Measurements from ENCODE around the gene IRAK2. TPM values are rescaled to one million over a fixed set of nuclear protein-coding genes. Genes with fewer than 3 reads are reported as not detected.

Gene IRAK2
- total and polyA plus RNA-seq, 2 experiments from 2014 or later = 2.5 to 3.7 TPM

GRCh38 chr3:10142707-10143560 lies 21.8 kb upstream of the IRAK2 start:
- Histone ChIP-seq H3K4me3 (peak overlapping the region; percentile 70), H2AFZ (no peak overlapping the region), H3K4me2 (peak overlapping the region; percentile 92), H3K27ac (no peak overlapping the region), H3K9me3 (ENCODE audit: low read depth) (no peaks in the 10 kb centered on the region), H3K79me2 (peaks cover 60% of the 10 kb centered on the region), H3K4me1 (ENCODE audit: insufficient read depth) (peaks cover 18% of the 10 kb centered on the region), H3K9me2 (replicated peaks; ENCODE audit: insufficient read depth) (no peaks in the 10 kb centered on the region), H3K27me3 (no peaks in the 10 kb centered on the region), H3K36me3 (replicated peaks; ENCODE audit: insufficient read depth, low read depth) (no peaks in the 10 kb centered on the region), H4K20me1 (ENCODE audit: insufficient read depth, poor library complexity, severe bottlenecking) (peaks cover 32% of the 10 kb centered on the region)
- TF ChIP-seq CTCF (IDR thresholded peaks at IDR 0.05; ENCODE audit: poor library complexity) = no peak
- no peak for TF ChIP-seq EZH2phosphoT487 (IDR thresholded peaks at IDR 0.05; ENCODE audit: low read depth, severe bottlenecking, unreplicated experiment)
- no peak for TF ChIP-seq EZH2 (IDR thresholded peaks at IDR 0.05; ENCODE audit: borderline replicate concordance)
- no peak for DNase-seq (ENCODE audit: low spot score)
- 82% methylated on average over 29 of the region's 29 CpGs for WGBS (ENCODE audit: low lambda C conversion rate, missing lambda C conversion rate)

GRCh38 chr3:10145685-10146084 lies 19.0 kb upstream of the IRAK2 start:
- no peak overlapping the region for H3K27ac ChIP-seq
- H3K4me1 ChIP-seq (ENCODE audit: insufficient read depth) = peaks cover 18% of the 10 kb centered on the region
- H3K79me2 ChIP-seq = peaks cover 61% of the 10 kb centered on the region
- no peak overlapping the region for H3K4me2 ChIP-seq
- no peak for TF ChIP-seq CTCF (IDR thresholded peaks at IDR 0.05; ENCODE audit: poor library complexity)
- no peak for TF ChIP-seq EZH2phosphoT487 (IDR thresholded peaks at IDR 0.05; ENCODE audit: low read depth, severe bottlenecking, unreplicated experiment)
- no peak for TF ChIP-seq EZH2 (IDR thresholded peaks at IDR 0.05; ENCODE audit: borderline replicate concordance)
- H3K36me3 ChIP-seq (replicated peaks; ENCODE audit: insufficient read depth, low read depth) = peaks cover 9% of the 10 kb centered on the region
- no peak for DNase-seq (ENCODE audit: low spot score)
- no peak overlapping the region for H3K4me3 ChIP-seq
- peaks cover 32% of the 10 kb centered on the region for H4K20me1 ChIP-seq (ENCODE audit: insufficient read depth, poor library complexity, severe bottlenecking)
- 96% methylated on average over 4 of the region's 4 CpGs for WGBS (ENCODE audit: low lambda C conversion rate, missing lambda C conversion rate)
- H3K9me3 ChIP-seq (ENCODE audit: low read depth) = no peaks in the 10 kb centered on the region
- no peak overlapping the region for H2AFZ ChIP-seq
- H3K27me3 ChIP-seq = no peaks in the 10 kb centered on the region
- H3K9me2 ChIP-seq (replicated peaks; ENCODE audit: insufficient read depth) = no peaks in the 10 kb centered on the region

- Histone ChIP-seq H3K79me2 (peaks cover 38% of the 10 kb centered on the region), H3K36me3 (replicated peaks; ENCODE audit: insufficient read depth, low read depth) (peaks cover 9% of the 10 kb centered on the region), H3K4me1 (ENCODE audit: insufficient read depth) (no peaks in the 10 kb centered on the region)
These were observed 15.5 kb upstream of the IRAK2 start for GRCh38 chr3:10149226-10149625.

GRCh38 chr3:10150987-10151386 lies 13.7 kb upstream of the IRAK2 start:
- Histone ChIP-seq H3K27ac (no peak overlapping the region), H3K27me3 (no peaks in the 10 kb centered on the region), H3K4me1 (ENCODE audit: insufficient read depth) (no peaks in the 10 kb centered on the region), H2AFZ (no peak overlapping the region), H3K79me2 (peaks cover 20% of the 10 kb centered on the region), H3K9me2 (replicated peaks; ENCODE audit: insufficient read depth) (no peaks in the 10 kb centered on the region), H3K4me3 (no peak overlapping the region), H3K4me2 (no peak overlapping the region), H3K9me3 (ENCODE audit: low read depth) (no peaks in the 10 kb centered on the region), H3K36me3 (replicated peaks; ENCODE audit: insufficient read depth, low read depth) (peaks cover 9% of the 10 kb centered on the region), H4K20me1 (ENCODE audit: insufficient read depth, poor library complexity, severe bottlenecking) (peaks cover 9% of the 10 kb centered on the region)
- TF ChIP-seq EZH2 (IDR thresholded peaks at IDR 0.05; ENCODE audit: borderline replicate concordance) = no peak
- no peak for TF ChIP-seq CTCF (IDR thresholded peaks at IDR 0.05; ENCODE audit: poor library complexity)
- TF ChIP-seq EZH2phosphoT487 (IDR thresholded peaks at IDR 0.05; ENCODE audit: low read depth, severe bottlenecking, unreplicated experiment) = no peak
- WGBS (ENCODE audit: low lambda C conversion rate, missing lambda C conversion rate) = 83% methylated on average over 6 of the region's 6 CpGs
- DNase-seq (ENCODE audit: low spot score) = no peak

More at GRCh38 chr3:10149226-10149625, 15.5 kb upstream of the IRAK2 start:
- no peak for TF ChIP-seq EZH2 (IDR thresholded peaks at IDR 0.05; ENCODE audit: borderline replicate concordance)
- Histone ChIP-seq H2AFZ (no peak overlapping the region), H3K9me2 (replicated peaks; ENCODE audit: insufficient read depth) (no peaks in the 10 kb centered on the region), H3K27me3 (no peaks in the 10 kb centered on the region), H3K4me2 (no peak overlapping the region), H4K20me1 (ENCODE audit: insufficient read depth, poor library complexity, severe bottlenecking) (peaks cover 17% of the 10 kb centered on the region), H3K9me3 (ENCODE audit: low read depth) (no peaks in the 10 kb centered on the region), H3K4me3 (no peak overlapping the region), H3K27ac (no peak overlapping the region)
- DNase-seq (ENCODE audit: low spot score) = no peak
- over 99% methylated on average over 8 of the region's 8 CpGs for WGBS (ENCODE audit: low lambda C conversion rate, missing lambda C conversion rate)
